ENCODE results near the gene UBE2G1. TPM values are rescaled to one million over a fixed set of nuclear protein-coding genes. Genes with fewer than 3 reads are reported as not detected.
A peak's percentile ranks its signal among the peaks of the same experiment; 100 is the strongest.

Gene UBE2G1
- total RNA-seq, 1 donor from 2014 or later = 87.8 TPM

DNA sequence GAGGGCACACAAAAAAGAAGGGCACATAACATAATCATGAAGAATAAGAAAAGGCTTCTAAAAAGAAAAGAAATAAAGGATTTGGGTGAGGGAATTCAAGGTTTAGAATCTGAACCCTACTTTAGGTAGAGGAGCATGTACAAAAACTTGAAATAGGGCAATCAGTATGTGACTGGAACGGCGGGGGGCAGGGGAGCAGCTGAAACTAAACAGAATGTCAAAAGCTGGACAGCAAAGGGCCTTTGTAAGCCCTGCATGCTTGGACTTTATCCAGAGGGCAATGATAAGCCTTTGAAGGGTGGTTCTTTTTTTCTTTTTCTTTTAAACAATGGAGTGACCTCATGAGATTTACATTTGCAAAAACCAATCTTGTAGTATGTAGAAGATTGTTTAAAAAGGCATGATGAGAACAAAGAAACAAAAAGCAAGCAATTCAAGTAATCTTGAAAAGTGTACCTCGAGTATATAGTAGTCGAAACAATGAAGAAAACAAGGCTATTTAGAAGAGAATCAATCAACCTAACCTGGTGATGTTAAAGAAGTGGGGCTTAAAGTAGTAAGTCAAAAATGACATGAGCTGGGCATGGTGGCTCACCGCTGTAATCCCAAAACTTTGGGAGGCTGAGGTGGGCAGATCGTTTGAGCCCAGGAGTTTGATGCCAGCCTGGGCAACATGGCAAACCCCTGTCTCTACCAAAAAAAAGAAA, 56.0 kb downstream of the UBE2G1 start:
- H3K4me3 Mint-ChIP-seq (ENCODE audit: low read depth) = no peak overlapping the region
- peaks cover 17% of the 10 kb centered on the region for H3K36me3 Mint-ChIP-seq (ENCODE audit: insufficient read depth)
- TF ChIP-seq, protein P1, sequence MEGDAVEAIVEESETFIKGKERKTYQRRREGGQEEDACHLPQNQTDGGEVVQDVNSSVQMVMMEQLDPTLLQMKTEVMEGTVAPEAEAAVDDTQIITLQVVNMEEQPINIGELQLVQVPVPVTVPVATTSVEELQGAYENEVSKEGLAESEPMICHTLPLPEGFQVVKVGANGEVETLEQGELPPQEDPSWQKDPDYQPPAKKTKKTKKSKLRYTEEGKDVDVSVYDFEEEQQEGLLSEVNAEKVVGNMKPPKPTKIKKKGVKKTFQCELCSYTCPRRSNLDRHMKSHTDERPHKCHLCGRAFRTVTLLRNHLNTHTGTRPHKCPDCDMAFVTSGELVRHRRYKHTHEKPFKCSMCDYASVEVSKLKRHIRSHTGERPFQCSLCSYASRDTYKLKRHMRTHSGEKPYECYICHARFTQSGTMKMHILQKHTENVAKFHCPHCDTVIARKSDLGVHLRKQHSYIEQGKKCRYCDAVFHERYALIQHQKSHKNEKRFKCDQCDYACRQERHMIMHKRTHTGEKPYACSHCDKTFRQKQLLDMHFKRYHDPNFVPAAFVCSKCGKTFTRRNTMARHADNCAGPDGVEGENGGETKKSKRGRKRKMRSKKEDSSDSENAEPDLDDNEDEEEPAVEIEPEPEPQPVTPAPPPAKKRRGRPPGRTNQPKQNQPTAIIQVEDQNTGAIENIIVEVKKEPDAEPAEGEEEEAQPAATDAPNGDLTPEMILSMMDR (IDR thresholded peaks at IDR 0.05; ENCODE audit: unreplicated experiment) = no peak

GRCh38 chr17:4309897-4310296, 56.6 kb downstream of the UBE2G1 start:
- Mint-ChIP-seq H3K4me3 (ENCODE audit: low read depth) (no peak overlapping the region), H3K9me3 (ENCODE audit: low read depth) (peaks cover 16% of the 10 kb centered on the region), H3K27me3 (no peaks in the 10 kb centered on the region), H3K4me1 (ENCODE audit: low read depth) (peaks cover 30% of the 10 kb centered on the region), H3K27ac (peak overlapping the region; percentile 91), H3K36me3 (ENCODE audit: insufficient read depth) (peaks cover 16% of the 10 kb centered on the region)
- DNase-seq (ENCODE audit: low spot score, unreplicated experiment) = no peak
- TF ChIP-seq, protein P1 (IDR thresholded peaks at IDR 0.05; ENCODE audit: unreplicated experiment) = no peak

More for the DNA sequence above, 56.0 kb downstream of the UBE2G1 start:
- Mint-ChIP-seq H3K4me1 (ENCODE audit: low read depth) (peaks cover 31% of the 10 kb centered on the region), H3K9me3 (ENCODE audit: low read depth) (peaks cover 17% of the 10 kb centered on the region), H3K27me3 (no peaks in the 10 kb centered on the region), H3K27ac (peak overlapping the region; percentile 91)
- DNase-seq (ENCODE audit: low spot score, unreplicated experiment) = no peak

DNA sequence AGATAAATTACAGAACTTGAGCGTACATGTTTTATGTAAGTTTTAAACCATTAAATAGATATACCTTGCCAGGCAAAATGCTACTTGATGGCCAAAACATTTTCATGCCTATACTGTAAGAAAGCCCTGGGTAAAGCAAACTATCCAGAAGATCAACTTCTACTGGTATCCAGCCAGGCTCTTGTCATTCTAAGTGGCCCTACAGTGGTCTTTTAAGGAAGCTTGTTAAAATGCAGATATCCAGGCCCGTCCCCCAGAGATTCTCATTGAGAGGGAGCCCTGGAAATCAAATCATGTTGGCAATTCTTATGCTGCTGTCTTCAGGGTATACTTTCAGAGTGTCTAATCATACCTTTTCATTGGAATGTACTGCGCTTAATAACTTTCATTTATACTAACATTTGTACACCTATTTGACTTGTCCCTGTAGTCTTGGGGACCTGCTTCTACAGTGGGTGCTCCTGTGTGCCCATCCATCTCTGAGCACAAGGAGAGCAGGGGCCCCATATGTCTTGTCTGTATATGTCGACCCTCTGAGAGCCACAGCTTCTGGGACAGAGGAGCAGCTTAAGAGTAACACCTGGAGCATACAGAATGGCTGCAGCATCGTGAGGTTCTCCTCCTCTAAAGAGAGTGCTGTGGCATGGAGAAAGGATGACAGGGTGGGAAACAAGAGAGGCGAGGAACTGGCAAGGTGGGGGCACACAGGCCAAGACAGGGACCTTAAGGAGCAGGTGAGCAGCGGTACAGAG, 59.1 kb downstream of the UBE2G1 start:
- no peak for DNase-seq (ENCODE audit: low spot score, unreplicated experiment)
- H3K27me3 Mint-ChIP-seq = no peaks in the 10 kb centered on the region
- no peak overlapping the region for H3K4me3 Mint-ChIP-seq (ENCODE audit: low read depth)
- TF ChIP-seq, protein P1 (IDR thresholded peaks at IDR 0.05; ENCODE audit: unreplicated experiment) = no peak
- H3K27ac Mint-ChIP-seq = peak overlapping the region; percentile 25
- peaks cover 18% of the 10 kb centered on the region for H3K4me1 Mint-ChIP-seq (ENCODE audit: low read depth)
- peaks cover 11% of the 10 kb centered on the region for H3K36me3 Mint-ChIP-seq (ENCODE audit: insufficient read depth)
- peaks cover 13% of the 10 kb centered on the region for H3K9me3 Mint-ChIP-seq (ENCODE audit: low read depth)

- DNase-seq (ENCODE audit: low spot score, unreplicated experiment) = no peak
- no peak overlapping the region for H3K4me3 Mint-ChIP-seq (ENCODE audit: low read depth)
- H3K4me1 Mint-ChIP-seq (ENCODE audit: low read depth) = peaks cover 10% of the 10 kb centered on the region
- peaks cover 7% of the 10 kb centered on the region for H3K36me3 Mint-ChIP-seq (ENCODE audit: insufficient read depth)
- peaks cover 2% of the 10 kb centered on the region for H3K9me3 Mint-ChIP-seq (ENCODE audit: low read depth)
- no peaks in the 10 kb centered on the region for H3K27me3 Mint-ChIP-seq
- TF ChIP-seq, protein P1 (IDR thresholded peaks at IDR 0.05; ENCODE audit: unreplicated experiment) = no peak
- H3K27ac Mint-ChIP-seq = peak overlapping the region; percentile 79
Observed at GRCh38 chr17:4305224-4305623, 61.3 kb downstream of the UBE2G1 start.

GRCh38 chr17:4304417-4305027, 62.0 kb downstream of the UBE2G1 start:
- no peak for DNase-seq (ENCODE audit: low spot score, unreplicated experiment)
- TF ChIP-seq, protein P1 (IDR thresholded peaks at IDR 0.05; ENCODE audit: unreplicated experiment) = peak; percentile 69
- no peaks in the 10 kb centered on the region for H3K27me3 Mint-ChIP-seq
- no peaks in the 10 kb centered on the region for H3K9me3 Mint-ChIP-seq (ENCODE audit: low read depth)
- H3K4me1 Mint-ChIP-seq (ENCODE audit: low read depth) = peaks cover 3% of the 10 kb centered on the region
- no peak overlapping the region for H3K27ac Mint-ChIP-seq
- no peak overlapping the region for H3K4me3 Mint-ChIP-seq (ENCODE audit: low read depth)
- H3K36me3 Mint-ChIP-seq (ENCODE audit: insufficient read depth) = peaks cover 7% of the 10 kb centered on the region
